ENCODE data around the gene ZNF581.

DNA sequence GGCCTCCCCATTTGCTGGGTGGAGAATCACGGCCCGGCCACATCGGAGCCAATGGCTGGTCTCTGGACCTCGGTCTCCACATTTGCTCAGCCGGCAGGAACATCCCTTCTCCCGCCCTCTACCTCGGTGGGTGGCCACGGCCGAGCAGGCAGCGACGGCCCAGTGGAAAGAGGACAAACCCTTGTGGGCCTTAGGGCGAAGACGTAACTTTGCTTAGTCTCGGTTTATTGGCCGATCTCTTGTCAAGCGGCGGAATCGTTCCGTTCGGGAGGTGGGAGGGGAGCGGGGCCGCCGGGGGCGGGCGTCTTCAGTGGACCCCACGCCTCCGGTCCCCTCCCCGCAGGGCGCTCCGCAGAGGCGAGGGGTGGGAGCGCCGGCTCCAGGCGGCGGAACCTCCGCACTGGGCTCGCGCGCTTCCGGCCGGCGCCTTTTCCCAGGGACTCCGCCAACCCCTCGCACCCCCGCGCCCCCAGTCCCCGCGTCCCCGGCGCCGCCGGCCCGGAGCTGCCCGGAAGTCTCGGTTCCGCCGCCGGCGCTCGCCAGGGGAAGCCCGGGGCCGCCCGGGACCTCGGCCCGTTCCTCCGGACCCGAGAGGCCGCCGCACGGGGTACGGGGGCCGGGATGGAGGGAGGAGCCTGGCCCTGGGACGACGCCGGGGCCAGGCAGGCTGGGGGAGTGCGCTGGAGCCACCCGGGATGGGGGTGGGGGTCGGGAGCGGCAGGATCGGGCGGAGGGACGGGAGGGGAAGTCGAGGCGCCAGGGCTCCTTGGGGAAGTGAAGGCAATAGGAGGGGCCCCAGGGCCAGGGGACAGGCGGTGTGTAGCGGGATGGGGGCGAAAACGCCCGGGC is 2.6 kb upstream of the ZNF581 start, which contains the start of gene ZNF580:
- TF ChIP-seq ZBTB21 (tag by site-specific recombination; IDR thresholded peaks at IDR 0.05) (no peak), ZBTB44 (tag by site-specific recombination; IDR thresholded peaks at IDR 0.05) (no peak)
